HS-27A (cell line): ENCODE measurements around the gene TNNT2.

Experiments
- DNase-seq: peaks from one replicate; pipeline ENCODE4 v3.0.0-alpha.2; 2012; ENCODE audit warnings: low read depth, missing footprints

TNNT2 gene

DNA sequence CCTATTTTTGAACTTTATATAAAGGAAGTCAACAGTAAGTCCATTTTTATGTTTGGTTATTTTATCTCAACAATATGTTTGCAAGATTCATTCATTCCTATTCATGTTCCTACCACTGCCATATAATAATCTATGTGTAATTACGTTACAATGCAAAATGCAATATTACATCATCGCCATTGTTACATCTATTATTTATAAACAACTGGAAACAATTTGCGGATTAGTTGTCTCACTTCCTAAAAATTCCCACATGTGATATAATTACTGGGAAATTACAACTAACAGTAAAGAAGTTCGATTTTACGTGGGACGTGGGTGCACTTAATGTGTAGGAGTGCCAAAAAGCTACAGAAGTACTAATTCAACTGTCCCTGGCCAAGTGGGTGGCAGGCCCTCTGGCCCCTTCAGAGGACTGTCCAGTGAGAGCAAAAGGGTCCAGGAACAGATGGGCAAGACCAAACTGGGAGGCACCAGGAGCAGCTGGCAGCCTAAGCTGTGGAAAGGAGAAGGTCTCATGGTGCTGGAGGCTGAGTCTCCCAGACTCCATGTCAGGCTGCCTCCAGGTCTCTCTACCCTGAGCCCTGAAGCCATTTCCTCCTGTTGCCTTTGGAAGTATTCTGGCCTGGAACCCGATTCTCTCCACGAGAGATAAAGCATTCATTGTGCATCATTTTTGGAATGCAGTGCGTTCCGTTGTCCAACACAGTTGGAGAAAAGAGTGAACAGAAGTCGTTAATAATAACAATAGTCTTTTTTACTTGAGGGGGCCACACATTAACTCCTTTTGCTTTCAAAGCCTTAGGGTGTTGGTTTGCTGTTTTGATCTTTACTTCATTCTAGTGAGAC lies 42.9 kb downstream of the TNNT2 start:
- no peak for DNase-seq

DNA sequence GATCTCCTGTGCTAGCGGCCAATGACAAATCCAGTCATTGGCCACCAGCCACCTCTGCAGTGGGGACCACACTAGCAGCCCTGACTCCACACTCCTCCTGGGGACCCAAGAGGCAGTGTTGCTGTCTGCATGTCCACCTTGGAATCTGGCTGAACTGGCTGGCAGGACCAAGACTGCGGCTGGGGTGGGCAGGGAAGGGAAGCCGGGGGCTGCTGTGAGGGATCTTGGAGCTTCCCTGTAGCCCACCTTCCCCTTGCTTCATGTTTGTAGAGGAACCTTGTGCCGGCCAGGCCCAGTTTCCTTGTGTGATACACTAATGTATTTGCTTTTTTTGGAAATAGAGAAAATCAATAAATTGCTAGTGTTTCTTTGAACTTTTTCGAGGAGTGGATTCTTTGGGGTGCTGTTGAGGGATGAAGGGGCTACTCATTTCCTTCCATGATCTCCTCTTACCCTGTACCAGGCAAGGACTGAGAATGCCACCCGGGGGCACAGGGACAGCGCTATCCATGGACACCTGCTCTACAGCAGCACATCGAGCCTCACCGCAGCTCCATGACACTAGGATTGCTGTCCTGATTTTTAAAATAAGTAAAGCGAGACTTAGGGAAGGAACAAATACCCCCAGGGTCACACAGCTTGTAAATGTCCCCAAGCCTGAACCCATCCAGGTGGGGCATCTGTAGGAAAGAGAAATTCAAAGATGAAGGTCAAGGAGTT lies 44.7 kb downstream of the TNNT2 start:
- DNase-seq, result no peak

DNA sequence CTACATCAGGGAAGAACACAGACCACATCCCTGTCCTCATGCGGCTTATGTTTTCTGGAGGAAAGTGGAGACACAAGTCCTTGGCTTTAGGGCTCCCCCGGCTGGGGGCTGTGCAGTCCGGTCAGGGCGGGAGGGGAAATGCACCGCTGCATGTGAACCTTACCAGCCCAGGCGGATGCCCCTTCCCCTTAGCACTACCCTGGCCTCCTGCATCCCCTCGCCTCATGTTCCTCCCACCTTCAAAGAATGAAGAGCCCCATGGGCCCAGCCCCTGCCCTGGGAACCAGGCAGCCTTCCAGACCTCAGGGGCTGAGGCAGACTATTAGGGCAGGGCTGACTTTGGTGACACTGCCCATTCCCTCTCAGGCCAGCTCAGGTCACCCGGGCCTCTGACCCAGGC lies 45.5 kb downstream of the TNNT2 start:
- no peak for DNase-seq

- DNase-seq, result no peak
These were observed 46.3 kb downstream of the TNNT2 start for GRCh38 chr1:201331166-201331565.

DNA sequence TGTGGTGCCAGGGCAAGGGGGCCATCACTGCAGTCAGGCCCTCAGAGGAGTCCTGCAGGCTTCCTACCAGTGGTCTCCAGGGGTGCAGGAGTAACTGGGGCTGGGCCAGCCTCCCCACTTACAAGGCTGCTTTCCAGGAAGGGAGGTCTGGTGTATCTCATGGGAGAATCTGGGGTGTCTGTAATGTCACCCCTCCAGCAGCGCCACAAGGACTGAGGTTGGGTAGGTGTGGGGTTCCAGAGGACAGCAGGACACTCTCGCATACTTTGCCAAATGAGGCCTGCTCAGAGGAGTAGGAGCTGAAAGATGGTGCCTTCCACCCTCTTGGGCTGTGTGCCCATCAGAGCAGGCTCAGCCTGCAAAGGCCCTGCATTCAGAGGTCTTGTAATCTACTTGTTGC lies 46.9 kb downstream of the TNNT2 start:
- no peak for DNase-seq

- no peak for DNase-seq
These were observed 47.7 kb downstream of the TNNT2 start for GRCh38 chr1:201329801-201330200.

GRCh38 chr1:201329286-201329685 lies 48.2 kb downstream of the TNNT2 start:
- DNase-seq, result no peak

DNA sequence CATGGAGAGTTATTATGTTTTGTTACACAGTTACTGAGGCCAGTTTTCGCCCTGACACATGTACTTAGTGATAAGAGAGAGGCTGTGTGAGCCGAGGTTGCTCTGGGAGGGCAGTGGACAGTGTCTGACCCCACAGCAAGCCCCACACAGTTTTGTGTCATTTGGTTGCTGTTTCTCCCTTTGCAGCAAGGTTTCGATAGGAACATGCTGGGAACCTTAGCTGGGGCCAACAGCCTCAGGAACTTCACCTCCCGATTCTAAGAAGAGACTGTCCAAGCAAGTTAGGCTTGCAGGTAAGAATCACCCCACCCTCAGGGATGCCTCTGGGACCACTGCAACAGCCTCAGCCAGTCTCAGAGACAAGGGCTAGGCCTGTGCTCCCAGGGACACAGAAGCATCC lies 48.9 kb downstream of the TNNT2 start:
- DNase-seq, result no peak

- no peak for DNase-seq
These were observed 49.7 kb downstream of the TNNT2 start for GRCh38 chr1:201327687-201328240.

GRCh38 chr1:201326710-201327109 lies 50.8 kb downstream of the TNNT2 start:
- DNase-seq, result no peak

- no peak for DNase-seq
These were observed 51.8 kb downstream of the TNNT2 start for GRCh38 chr1:201325678-201326060.

DNA sequence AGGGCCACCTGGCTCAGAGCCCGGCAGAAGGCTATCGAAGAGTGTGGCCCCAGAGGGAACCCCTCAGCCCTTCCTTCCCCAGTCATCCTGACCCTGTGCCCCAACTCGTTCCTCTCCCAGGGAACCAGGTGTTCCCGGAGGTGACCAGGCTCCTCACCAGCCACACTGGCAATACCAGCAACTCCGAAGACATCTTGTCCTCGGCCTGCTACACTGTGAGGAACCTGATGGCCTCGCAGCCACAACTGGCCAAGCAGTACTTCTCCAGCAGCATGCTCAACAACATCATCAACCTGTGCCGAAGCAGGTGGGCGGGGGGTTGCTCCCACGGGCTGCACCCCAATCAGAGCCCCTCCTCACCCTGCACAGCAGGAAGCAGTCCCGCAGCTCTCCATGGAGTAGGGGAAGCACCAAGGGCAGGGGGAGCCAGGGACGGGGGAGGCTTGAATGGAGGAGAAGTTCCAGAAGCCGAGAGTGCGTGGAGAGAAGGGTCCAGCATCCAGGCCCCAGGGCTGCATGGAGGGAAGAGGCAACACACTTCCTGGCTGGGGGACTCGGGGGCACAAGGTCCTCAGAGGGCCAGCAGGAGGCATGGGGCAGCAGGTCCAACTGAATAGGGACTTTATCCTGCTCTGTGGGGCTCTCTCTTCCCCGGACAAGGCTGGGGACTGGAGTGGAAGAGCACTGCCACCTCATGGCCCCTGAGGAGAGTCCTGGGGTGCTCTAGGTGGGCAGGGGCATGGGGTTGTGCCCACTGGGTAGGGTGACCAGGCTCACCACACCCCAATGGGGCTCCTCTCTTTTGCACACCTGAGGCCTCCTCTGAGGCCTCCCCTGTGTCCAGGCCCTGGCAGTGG lies 52.4 kb downstream of the TNNT2 start:
- DNase-seq, result no peak

GRCh38 chr1:201324306-201324705 lies 53.2 kb downstream of the TNNT2 start:
- DNase-seq, result no peak

DNA sequence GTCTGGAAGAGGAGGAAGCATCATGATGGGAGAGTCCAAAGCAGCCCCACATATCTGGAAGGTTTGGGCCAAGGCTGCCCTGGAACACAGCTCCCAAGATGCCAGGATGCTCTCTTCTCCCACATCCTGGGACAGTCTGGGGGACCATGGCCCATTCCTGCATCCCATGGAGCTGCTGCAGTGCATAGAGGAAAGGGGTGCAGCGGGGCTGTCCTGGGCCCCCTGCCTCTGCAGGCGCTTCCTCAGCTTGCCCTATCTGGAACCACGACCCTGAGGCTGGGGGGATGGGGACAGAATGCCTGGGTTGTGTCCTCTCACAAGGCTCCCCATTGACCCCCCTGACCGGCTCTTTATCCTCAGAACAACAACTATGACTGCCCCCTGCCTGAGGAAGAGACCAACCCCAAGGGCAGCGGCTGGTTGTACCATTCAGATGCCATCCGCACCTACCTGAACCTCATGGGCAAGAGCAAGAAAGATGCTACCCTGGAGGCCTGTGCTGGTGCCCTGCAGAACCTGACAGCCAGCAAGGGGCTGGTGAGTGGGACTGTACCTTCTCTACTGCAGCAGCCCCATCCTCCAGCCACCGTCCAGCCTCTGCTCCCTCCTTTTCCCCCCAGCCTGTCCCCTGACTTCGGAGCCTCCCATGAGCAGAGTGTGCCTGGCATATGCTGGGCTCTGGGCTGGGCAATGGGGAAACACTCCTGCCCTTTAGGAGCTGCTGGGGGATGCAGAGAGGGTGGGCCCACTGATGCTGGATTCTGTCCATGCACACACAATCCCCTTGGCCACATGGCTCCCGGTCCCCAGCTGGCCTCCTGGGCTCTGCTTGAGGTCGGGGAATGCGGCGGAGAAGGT lies 54.6 kb downstream of the TNNT2 start:
- DNase-seq, result no peak

DNA sequence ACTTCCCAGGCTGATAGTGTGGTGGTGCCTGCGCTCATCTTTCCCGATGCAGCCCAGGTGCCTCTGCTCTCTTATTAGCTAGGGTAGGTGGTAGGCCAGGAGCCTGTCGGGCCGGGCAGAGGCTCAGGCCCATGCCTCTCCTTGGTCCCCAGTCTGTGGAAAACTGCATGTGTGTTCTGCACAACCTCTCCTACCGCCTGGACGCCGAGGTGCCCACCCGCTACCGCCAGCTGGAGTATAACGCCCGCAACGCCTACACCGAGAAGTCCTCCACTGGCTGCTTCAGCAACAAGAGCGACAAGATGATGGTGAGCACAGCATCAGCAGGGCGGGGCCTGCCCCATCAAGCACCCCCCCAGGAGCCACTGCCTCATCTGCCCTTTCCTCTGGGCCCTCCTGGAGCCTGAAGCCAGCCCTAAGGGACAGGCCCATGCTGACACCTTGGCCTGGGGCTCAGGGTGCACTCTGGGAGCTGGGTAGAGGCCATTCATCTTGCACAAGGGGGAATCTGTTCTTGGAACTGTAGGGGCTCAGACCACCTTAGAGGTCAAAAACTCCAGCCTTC lies 55.6 kb downstream of the TNNT2 start:
- DNase-seq, result no peak

GRCh38 chr1:201320168-201320788 lies 57.2 kb downstream of the TNNT2 start:
- DNase-seq, result no peak

GRCh38 chr1:201319631-201320030 lies 57.8 kb downstream of the TNNT2 start:
- no peak for DNase-seq

- no peak for DNase-seq
These were observed 58.8 kb downstream of the TNNT2 start for GRCh38 chr1:201318504-201319340.

- DNase-seq, result no peak
These were observed 59.9 kb downstream of the TNNT2 start for GRCh38 chr1:201317551-201317950.

- no peak for DNase-seq
These were observed 60.9 kb downstream of the TNNT2 start for GRCh38 chr1:201316556-201316955.
